NCI-H187 treated with DMSO at 0.1 percent for 48 hours (cell line): Measurements from ENCODE around the gene IBSP.

ENCODE experiments used
- DNase-seq: peaks from one replicate; lab custom pipeline; 2025; lab: John Stamatoyannopoulos, UW

Gene IBSP

DNA sequence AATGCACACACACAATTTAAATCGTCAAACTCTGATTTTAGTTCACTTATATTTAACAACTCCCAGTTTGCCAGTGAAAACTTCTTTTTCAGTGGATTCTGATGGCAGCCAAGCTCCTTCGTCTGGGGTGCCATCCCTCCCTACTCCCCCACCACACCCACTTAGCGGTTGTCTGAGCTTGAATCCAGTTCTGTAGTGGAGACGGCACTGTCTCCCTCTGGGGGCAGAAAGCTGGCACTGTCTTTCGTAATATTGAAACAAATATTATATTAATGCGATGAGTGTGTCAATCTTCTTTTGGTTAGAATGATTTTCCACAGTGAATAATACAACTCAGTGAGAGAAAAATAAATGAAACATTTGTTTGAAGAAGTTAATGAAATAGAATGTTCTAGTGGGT, 38.9 kb downstream of the IBSP start:
- DNase-seq, result no peak

DNA sequence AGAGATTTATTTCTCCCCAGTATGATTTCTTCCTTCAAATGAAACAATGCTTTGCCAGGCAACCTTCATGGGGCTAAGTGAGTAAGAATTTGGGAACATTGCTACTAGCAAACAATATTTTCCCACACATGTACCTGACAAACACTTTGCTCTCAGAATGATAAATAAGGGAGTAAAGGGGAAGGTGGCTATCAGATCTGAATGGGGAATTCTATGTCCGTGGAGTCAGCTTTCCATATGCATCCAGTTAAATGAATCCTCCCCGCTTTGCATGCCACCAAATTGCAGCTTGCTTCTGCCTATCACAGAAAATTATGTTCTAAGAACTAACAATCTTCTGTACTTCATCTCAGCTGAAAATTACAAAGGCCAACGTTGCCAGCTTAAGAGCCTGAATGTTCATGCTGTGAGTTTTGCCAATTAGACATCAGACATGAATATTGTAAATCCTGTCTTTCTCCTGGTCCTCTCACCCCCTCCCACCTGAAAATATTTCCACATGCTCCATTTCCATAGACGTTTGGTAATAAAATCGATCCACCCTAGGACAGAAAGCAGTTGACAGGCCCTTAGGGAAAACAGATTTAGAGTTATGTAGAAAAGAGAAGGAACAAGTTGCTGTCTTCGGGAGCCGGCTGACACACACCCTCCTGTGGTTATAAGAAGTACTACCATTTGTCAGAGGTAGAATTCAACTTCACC, 39.7 kb downstream of the IBSP start:
- DNase-seq, result no peak

DNA sequence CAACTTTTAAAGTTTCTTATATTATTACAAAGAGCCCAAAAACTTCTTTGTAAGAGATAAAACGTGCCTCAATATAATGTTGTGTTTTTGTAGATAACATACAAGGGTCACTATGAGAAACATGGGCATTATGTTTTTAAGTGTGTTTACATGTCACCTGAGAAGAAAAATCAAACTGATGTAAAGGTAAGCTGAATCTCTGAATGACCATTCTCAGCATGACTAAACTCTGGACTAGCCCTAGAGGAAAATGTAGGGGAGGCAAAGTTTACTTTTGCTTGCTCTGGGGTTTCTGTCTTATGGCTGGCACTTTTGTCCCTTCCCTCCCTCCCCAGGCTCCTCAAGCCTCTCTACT, 40.2 kb downstream of the IBSP start:
- no peak for DNase-seq

- no peak for DNase-seq
Observed at GRCh38 chr4:87840149-87840548, 40.8 kb downstream of the IBSP start.

DNA sequence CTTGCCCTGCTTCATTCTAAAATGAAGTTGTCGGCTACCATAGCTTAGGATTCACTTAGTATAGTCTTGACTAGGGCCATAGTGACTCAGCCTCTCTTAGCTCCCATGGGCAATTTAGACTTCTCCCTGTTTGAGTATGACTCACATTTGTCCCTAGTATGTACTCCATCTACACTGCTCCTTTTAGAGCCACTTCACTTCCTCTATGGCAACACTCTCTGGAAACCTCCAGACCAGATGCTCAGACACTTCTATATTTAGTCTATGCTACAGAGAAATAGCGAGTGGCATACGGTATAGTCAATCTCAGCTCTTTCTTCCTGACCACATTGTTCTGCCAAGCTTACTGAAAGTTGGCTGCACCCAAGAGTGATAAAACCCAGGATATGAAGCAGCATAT, 44.6 kb downstream of the IBSP start:
- DNase-seq, result peak; percentile 20

DNA sequence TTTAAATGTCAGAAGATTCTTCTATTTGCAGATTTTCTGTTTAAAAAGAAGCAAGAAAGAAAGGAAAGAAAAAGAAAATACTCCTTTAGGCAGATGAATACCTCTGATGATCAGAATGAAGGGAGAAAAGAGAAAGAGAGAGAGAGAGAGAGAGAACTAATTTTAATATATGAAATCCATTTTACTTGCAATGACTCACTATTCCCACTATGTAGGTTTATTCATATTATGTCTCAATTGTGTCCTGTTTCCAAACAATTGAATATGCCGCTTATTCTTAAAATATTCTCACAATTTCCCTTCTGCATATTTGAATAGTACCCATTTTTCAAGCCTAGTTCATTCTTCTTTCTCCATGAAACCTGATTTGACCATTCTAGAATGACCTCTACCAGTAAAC, 45.1 kb downstream of the IBSP start:
- no peak for DNase-seq

- DNase-seq, result no peak
Observed at GRCh38 chr4:87846226-87846625, 46.9 kb downstream of the IBSP start.

DNA sequence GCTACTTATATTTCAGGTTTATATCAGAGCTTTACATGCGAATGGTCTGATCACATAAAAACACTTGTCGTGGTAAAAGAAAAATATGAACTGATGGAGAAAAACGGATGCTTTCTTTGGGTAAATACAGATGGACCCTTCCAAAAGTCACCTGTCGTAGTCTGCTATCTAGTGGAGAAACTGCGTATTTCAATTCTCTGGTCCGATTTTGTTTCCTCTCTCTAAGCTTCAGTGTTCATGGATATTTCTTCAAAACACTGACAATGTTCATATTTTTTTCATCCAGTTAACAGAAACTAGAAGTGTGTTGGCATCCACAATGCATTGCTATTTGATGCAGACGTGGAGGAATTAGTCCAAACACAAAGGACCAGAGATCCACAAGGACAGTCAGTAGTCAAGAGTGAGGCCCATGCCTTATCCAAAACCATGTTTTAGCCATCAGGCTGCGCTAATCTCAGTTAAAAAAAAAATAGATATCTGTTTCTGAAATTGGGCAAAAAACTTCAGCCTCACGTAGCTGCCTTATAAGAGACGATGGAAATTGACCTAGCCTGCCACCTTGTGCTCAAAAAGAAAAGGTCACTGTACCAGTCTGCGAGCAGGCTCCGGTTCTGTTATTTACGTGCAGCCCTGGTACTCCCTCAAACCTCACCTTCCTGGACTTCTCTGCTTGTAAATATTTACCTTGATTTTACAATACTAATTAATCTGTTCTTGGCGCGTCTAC, 49.4 kb downstream of the IBSP start:
- peak; percentile 8 for DNase-seq

GRCh38 chr4:87849612-87850011, 50.3 kb downstream of the IBSP start:
- no peak for DNase-seq

GRCh38 chr4:87851332-87851731, 52.0 kb downstream of the IBSP start:
- no peak for DNase-seq

DNA sequence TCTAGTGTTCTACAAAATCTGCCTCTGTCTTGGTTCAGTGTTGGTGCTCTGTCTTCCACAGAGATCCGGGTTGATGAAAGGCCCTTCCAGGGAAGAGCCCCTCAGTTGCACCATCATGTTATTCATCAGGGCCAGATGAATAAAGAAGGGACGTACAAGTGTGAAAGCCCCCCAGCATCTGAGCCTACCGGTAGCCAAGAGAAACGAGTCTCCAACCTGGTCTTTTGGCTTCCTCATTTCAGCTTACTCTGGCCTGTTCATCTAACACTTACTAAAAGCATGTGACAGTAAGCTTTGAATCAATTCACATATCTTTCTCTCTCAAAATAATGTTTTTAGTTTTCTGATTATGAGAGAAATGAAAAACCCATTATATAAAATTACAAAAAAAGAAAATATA, 52.6 kb downstream of the IBSP start:
- DNase-seq, result no peak

DNA sequence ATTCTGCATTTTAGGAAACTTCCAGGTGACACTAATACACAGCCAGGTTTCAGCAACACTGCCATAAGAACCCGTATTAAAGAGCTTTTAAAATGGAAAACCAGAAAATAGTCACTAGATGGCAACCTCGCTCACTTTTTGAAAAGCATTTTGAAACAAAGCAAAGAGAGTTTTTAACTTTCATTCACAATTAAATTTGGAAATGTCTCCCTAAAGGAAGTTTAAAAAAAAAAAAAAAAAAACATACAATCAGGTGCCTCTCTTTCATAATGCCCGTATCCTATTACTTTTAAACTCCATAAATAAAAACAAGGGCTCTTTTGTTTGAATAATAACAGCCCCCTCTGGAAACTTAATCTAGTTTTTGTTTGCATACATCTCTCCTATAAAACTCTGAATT, 53.8 kb downstream of the IBSP start:
- DNase-seq, result no peak

- DNase-seq, result no peak
Observed at GRCh38 chr4:87853891-87854290, 54.5 kb downstream of the IBSP start.

GRCh38 chr4:87855559-87855958, 56.2 kb downstream of the IBSP start:
- no peak for DNase-seq

DNA sequence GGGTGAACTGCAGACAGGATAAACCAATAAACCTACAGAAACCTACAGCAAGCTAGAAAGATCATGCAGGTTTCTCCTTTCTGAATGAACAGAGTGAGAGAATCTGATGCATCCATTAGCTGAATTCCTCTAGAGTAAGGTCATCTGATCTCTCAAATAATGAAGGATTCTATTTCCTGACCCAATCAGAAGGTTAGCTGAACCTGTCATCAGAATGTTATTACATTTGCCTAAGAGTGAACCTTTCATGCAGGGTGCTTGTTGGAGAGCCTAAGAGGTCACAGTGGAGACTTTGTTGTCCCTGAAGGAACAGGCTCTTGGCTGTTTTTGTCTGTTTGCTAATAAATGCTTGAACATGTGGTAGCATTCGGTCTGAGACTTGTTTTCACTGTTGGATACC, 57.5 kb downstream of the IBSP start:
- DNase-seq, result no peak

GRCh38 chr4:87857789-87858188, 58.4 kb downstream of the IBSP start:
- no peak for DNase-seq
